Urothelium cell line (cell line): ENCODE measurements around the gene P3H2.

Experiments
- DNase-seq: peaks from one replicate; pipeline ENCODE4 v3.0.0; 2011; ENCODE audit warnings: low spot score, mixed read lengths
- FAIRE-seq: peaks from 2 replicates; lab custom pipeline; 2011; peaks lifted over from hg19 to GRCh38; lab: Jason Lieb, UNC

The P3H2 gene

DNA sequence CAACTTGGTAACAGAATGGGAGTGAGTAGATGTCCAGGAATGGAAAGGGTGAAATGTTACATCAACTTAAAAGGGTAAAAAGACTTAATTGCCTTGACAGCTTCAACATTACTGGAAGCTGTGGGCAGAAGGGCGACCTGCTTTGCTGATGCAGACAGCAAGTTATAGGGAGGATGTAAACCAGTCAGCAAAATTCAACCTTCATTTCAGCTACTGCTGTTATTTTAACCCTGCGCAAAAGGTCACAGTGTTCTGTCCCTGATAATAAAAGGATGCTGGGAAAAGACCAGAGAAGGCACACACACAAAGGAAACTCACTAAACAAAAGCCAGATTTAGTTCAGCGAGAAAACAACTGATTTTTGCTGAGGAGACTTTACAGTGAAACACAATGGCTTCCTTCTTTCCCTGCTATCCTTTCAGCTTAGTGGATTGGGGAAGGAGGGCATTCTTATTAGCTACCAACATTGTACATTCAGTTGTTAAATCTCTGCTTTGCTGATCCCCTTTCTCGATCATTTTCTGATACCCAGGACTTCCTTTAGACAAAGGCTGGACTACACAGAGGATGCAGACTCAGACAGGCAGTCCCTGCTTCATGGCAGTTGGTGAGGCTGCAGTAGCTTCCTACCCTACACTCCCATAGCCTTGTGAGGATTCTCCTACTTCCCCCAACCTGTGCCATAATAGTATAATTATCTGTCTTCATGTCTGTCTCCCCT lies 62.0 kb downstream of the P3H2 start:
- peak; percentile 58 for FAIRE-seq

DNA sequence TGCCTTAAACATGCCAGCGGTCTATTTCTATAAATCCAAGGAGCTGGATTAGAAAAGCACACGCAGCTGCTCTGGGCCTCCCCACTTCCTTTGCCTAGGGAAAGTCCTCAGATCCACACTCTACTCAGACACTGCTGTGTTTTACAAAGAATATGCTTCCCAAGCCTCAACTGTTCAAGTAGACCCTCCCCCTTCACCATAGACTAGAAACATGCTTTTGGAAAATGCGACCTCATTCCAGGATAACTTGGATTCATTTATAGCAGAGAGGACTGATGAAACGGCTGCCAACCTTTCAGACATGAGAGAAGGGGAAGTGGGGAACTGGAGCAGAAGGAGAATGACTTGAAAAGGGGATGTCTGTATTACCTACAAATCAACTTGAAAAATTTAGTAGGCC lies 64.0 kb downstream of the P3H2 start:
- DNase-seq (no peak), FAIRE-seq (no peak)

More for the DNA sequence above, 62.0 kb downstream of the P3H2 start:
- no peak for DNase-seq

- FAIRE-seq, result no peak
- no peak for DNase-seq
Observed at GRCh38 chr3:190055773-190056172, 64.9 kb downstream of the P3H2 start.

DNA sequence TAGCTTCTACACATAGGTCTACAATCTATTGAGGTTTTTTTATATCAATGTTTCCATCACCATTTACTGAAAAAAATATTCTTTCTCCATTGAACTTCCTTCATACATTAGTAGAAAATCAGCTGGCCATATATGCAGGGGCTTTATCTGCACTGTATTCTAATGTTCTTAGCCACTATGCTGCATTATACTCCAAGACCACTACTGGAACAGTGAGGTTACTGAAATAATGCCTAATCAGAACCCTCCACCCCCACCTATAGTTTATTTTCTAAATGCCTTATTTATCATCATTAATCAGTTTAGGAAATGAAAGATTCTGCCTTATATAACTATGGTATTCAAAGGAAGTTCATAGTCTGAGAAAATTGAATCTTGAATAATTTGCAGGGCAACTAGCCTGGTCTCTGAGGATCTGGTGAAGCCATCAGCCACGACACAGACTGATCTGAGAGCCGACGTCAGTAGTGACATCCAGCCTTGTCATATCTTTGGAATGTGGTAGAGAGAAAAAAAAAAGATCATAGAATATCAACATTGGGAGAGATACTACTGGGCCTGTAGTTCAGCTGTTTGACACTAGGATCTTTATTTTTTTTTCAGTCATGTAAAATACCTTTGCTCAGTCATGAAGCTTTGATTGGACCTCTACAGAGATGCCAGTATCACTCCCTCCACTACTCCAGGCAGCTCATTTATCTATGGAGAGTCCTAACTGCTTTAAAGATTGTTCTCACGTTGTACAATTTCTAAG lies 66.6 kb downstream of the P3H2 start:
- FAIRE-seq (no peak), DNase-seq (peak; percentile 65)

DNA sequence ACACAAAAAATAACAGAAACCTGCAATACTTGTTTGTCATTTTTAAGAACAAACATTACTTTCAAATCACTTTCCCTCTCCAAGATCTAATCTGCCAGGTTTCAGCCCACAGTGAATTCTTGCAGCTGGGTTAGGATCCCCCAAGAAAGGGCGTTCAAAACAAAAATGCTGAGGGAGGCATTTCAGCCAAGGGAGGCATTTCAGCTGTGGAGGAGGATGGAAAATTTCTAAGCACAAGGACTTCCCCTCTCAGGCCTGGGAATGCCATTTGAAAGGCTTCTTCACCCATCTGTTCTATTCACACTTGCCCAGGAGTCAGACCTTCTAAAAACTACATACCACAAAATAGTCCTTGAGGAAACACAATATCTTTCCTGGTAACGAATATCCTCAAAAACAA lies 69.1 kb downstream of the P3H2 start:
- DNase-seq (no peak), FAIRE-seq (no peak)

DNA sequence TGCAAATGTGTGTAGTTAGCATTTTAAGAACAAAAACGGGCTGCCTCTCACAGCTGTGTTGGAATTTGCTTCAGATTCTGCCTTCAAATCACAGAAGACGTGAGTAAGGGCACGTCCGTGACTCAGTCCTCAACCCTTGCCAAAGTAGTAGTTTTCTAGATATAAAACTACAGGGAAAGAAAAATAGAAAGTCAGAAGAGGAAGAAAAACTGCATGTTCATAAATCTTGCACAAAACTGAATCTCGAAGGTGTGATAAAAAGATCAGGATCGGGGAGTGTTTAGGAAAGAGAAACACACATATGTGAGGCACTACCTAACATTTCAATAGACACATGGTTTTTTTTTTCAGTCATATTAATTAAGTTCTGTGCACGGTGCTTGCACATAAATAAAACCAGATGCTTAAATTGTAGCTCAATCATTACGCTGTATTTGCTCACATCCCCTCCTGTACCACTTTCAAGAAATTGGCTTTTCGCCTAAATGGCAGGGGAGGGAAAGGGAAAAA lies 71.7 kb downstream of the P3H2 start:
- no peak for FAIRE-seq
- no peak for DNase-seq

GRCh38 chr3:190044974-190045373 lies 75.7 kb downstream of the P3H2 start:
- no peak for DNase-seq
- FAIRE-seq, result no peak

DNA sequence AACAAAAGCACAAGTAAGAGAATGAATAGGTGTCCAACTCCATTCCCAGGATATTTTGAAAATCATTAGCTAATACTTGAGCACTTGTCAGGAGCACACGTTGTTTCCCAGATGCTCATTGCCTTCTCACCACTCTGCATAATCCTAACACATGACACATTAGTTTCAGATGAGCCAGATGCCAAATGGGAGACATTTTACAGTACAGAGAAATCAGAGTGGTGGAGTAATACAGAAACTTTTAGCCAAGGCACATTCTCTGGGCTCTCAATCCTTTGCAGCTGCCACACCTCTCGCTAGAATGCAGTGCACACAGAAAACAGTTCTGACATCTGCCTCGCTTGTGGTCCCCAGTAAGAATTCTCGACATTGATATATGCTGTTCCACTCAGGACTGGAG lies 76.6 kb downstream of the P3H2 start:
- DNase-seq (no peak), FAIRE-seq (no peak)

- DNase-seq (no peak), FAIRE-seq (no peak)
Observed at GRCh38 chr3:190043741-190044140, 77.0 kb downstream of the P3H2 start.

GRCh38 chr3:190042558-190042957 lies 78.1 kb downstream of the P3H2 start:
- FAIRE-seq, result no peak
- no peak for DNase-seq

DNA sequence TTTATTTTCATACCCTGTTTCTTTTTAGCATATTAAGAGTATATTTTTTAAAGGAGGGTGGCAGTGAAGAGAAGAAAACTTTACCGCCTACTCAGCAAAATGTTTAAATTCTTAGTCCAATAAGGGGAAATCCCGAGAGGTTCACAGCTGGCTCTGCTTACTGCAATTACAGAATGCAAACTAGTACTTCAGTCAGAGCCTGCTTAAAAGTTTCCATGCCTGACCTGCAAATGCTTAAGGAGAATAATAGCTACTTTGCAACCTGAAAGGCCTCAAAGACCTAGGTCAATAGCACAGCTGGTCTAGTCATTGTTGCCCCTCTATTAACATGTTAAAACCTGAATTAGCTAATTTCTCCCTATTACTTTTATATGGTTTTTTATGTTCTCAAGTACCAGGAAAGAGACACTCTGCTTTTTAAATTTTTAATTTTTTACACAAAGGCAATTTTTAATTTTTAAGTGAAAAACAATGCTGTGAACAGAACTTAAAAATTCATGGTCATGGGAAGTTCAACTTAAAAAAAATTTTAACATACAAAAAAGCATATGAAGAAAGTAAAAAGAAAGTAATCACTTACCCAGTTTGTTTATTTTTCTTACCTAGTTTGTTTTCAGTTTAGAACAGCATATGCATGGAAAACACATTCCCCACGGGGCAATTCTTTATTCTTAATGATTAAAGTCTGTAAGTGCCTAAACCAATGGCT lies 79.2 kb downstream of the P3H2 start:
- FAIRE-seq (no peak), DNase-seq (no peak)

DNA sequence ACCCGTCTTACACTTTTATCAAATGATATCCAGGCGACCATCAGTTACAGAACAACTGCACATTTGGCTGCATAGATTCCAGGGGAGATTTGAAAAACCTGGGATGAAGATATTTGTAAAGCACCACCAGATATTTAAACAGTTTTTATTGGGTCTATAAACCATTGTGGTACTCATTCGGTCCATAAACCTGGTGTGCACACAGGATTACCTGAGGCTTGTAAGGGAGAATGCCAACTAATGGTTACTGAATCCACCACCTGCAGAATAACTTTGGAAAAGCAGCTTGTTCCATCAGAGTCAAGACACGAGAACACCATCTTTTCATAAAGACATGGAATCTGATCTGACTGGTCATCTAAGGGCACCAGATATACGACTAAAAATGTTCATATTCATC lies 80.6 kb downstream of the P3H2 start:
- DNase-seq, result no peak
- FAIRE-seq, result no peak

DNA sequence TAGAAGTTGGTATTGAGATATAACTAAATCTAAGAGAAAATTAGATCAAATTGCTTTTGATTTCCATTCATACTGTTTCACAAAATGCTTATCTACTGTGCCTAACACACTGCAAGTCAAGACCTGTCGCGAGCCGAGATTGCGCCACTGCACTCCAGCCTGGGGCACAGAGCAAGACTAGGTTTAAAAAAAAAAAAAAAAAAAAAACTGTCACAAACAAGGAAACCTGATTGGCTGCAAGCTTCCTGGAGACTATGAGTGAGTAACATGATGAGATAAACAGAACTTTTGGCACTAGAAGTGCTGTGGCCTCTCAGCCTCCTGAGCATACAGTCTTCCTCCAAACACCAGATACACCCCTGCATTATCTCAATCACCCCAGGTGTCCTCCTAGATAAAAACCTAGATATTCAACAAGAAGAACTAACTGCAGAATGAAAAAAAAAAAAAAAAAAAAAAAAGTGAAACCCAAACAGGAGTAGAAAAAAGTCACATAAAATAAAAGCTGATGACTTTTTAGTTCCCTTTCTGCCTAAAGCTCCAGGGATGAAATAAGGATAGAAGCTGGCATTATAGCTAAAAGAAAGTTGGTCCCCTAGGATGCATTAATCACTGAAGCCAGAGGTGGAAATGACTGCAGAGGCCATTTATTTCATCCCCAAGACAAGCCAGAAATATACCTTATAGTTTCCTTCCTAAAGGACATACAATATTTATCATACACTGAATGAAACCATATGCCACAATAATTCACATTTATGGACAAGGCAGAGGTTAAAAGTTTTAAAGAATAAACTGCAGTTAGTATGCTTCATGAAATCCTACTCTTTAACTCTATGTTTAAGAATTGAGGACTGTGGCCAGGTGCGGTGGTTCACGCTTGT lies 82.4 kb downstream of the P3H2 start:
- FAIRE-seq, result no peak

DNA sequence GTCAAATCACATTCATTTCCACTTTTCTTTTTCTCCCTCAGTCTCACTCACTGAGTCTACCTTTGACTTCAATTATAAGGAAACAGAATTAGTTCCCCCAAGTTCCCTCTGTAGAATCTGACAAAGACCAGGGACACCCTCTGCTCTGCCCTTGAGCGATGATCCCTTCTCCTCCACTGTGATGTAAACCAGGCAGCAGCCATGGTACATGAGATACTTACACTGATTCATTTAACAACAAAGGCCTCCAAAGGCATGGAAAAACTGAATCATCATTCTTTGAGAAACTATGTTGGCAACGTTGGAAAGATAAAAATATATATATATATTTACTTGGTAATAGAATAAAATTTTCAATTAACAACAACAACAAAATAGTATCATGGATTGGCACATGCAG lies 84.1 kb downstream of the P3H2 start:
- FAIRE-seq (no peak), DNase-seq (no peak)

More for the DNA sequence above, 82.4 kb downstream of the P3H2 start:
- peak; percentile 37 for DNase-seq

GRCh38 chr3:190034446-190034845 lies 86.3 kb downstream of the P3H2 start:
- FAIRE-seq (no peak), DNase-seq (no peak)

DNA sequence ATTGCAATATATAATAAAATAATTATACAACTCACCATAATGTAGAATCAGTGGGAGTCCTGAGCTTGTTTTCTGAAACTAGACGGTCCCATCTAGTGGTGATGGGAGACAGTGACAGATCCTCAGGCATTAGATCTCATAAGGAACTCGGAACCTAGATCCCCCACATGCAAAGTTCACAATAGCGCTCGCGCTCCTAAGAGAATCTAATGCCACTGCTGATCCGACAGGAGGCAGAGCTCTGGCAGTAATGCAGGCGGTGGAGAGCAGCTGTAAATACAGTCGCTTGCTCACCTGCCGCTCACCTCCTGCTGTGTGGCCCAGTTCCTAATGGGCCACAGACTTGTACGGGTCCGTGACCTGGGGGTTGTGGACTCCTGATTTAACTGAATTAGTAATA lies 87.8 kb downstream of the P3H2 start:
- FAIRE-seq, result no peak
- DNase-seq, result no peak

- no peak for FAIRE-seq
- no peak for DNase-seq
Observed at GRCh38 chr3:190031887-190032752, 88.6 kb downstream of the P3H2 start.

DNA sequence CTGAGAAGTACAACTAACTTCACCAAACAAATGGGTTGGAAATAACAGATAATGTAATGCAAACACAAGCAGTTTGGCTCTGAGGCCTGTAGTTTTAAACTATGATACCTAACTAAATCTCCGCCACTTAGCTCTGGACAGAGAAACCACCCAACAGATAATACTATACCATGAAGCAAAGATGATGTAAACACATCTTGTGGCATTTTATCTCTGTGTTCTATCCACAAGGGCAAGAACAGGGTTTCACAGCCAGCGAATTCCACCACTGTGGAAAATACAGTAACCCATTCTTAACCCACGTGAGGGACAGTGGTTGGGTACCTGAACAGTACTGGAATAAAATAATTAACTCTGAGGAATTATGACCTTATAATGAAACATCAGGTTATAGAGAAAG lies 93.6 kb downstream of the P3H2 start:
- FAIRE-seq (no peak), DNase-seq (no peak)

DNA sequence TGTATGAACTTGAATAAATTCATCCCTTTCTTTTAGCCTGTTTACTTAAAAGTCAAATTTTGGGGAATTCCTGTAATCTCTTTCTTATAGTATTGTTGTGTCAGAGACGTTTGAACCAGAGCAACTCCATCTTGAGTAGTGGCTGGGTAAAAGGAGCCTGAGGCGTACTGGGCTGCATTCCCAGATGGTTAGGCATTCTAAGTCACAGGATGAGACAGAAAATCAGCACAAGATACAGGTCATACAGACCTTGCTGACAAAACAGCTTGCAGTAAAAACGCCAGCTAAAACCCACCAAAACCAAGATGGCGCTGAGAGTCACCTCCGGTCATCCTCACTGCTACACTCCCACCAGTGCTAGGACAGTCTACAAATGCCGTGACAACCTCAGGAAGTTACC lies 94.5 kb downstream of the P3H2 start:
- FAIRE-seq, result no peak
- DNase-seq, result no peak

- FAIRE-seq (no peak), DNase-seq (no peak)
Observed at GRCh38 chr3:190024912-190025311, 95.8 kb downstream of the P3H2 start.
